ENCODE results near the gene DNAJB1. TPM values are rescaled to one million over a fixed set of nuclear protein-coding genes. Genes with fewer than 3 reads are reported as not detected.

The DNAJB1 gene
- total and polyA plus RNA-seq, 2 of the 13 experiments (the other 11 are each of a cell fraction or from before 2014, with no cell fraction given): 87.5 to 97.3 TPM

DNA sequence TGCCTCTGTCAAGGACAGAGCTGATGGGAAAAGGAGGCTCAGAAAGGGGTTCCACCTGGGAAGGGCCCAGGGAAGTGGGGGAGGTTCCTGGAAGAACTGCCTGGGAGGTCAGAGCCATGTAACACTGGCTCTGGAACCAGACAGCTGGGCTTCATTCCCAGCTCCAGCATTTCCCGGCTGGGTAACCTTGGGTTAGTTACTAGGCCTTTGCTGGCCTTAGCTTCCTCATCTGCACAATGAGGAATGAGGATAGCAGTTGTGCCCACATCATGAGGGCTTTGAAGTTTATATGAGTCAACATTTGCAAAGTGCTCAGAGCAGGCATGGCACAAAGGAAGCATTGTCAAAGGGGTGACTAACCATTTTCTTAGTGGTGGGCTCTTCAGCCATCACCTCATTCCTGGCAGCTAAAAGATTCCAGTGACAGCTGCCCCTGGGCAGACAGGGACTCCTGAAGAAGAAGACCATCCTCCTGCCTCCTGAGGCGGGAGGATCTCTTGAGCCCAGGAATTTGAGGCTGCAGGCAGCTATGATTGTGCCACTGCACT, 1.7 kb upstream of the DNAJB1 start (continued):
- TF ChIP-seq PLRG1 (conservative IDR thresholded peaks at IDR 0.05): no peak
- TF ChIP-seq ZSCAN25 (CRISPR knock-in tag; IDR thresholded peaks at IDR 0.05): no peak
- TF ChIP-seq HCFC1 (IDR thresholded peaks at IDR 0.05; ENCODE audit: low read depth, low read length): no peak
- TF ChIP-seq HOXA9 (CRISPR knock-in tag; IDR thresholded peaks at IDR 0.05; ENCODE audit: borderline replicate concordance): no peak
- TF ChIP-seq NBN (conservative IDR thresholded peaks at IDR 0.05): no peak
- no peak for TF ChIP-seq ZNF549 (CRISPR knock-in tag; IDR thresholded peaks at IDR 0.05)
- TF ChIP-seq, protein P1, sequence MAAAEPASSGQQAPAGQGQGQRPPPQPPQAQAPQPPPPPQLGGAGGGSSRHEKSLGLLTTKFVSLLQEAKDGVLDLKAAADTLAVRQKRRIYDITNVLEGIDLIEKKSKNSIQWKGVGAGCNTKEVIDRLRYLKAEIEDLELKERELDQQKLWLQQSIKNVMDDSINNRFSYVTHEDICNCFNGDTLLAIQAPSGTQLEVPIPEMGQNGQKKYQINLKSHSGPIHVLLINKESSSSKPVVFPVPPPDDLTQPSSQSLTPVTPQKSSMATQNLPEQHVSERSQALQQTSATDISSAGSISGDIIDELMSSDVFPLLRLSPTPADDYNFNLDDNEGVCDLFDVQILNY (CRISPR knock-in tag; conservative IDR thresholded peaks at IDR 0.05): no peak
- no peak for TF ChIP-seq ZNF552 (CRISPR knock-in tag; IDR thresholded peaks at IDR 0.05; ENCODE audit: borderline replicate concordance)
- TF ChIP-seq, protein P2, sequence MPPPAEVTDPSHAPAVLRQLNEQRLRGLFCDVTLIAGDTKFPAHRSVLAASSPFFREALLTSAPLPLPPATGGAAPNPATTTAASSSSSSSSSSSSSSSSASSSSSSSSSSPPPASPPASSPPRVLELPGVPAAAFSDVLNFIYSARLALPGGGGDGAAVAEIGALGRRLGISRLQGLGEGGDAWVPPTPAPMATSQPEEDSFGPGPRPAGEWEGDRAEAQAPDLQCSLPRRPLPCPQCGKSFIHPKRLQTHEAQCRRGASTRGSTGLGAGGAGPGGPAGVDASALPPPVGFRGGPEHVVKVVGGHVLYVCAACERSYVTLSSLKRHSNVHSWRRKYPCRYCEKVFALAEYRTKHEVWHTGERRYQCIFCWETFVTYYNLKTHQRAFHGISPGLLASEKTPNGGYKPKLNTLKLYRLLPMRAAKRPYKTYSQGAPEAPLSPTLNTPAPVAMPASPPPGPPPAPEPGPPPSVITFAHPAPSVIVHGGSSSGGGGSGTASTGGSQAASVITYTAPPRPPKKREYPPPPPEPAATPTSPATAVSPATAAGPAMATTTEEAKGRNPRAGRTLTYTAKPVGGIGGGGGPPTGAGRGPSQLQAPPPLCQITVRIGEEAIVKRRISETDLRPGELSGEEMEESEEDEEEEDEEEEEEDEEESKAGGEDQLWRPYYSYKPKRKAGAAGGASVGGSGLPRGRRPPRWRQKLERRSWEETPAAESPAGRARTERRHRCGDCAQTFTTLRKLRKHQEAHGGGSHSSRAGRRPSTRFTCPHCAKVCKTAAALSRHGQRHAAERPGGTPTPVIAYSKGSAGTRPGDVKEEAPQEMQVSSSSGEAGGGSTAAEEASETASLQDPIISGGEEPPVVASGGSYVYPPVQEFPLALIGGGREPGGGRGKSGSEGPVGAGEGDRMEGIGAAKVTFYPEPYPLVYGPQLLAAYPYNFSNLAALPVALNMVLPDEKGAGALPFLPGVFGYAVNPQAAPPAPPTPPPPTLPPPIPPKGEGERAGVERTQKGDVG (CRISPR knock-in tag; IDR thresholded peaks at IDR 0.05; ENCODE audit: borderline replicate concordance): no peak; the same call in 1 of the 2 replicates
- no peak for TF ChIP-seq ZNF83 (CRISPR knock-in tag; IDR thresholded peaks at IDR 0.05; ENCODE audit: borderline replicate concordance)
- TF ChIP-seq ZNF775 (CRISPR knock-in tag; IDR thresholded peaks at IDR 0.05; ENCODE audit: borderline replicate concordance): no peak
- no peak for TF ChIP-seq MED8 (CRISPR knock-in tag; IDR thresholded peaks at IDR 0.05; ENCODE audit: insufficient replicate concordance)
- peak; percentile 71; the same call in 1 of the 2 replicates for TF ChIP-seq TAF1 (CRISPR knock-in tag; IDR thresholded peaks at IDR 0.05)
- TF ChIP-seq ZNF329 (CRISPR knock-in tag; IDR thresholded peaks at IDR 0.05; ENCODE audit: low read depth): no peak
- no peak for TF ChIP-seq PCBP1 (IDR thresholded peaks at IDR 0.05; ENCODE audit: borderline replicate concordance, low read depth, low read length)
- peak; percentile 67 for TF ChIP-seq CEBPG (CRISPR knock-in tag; IDR thresholded peaks at IDR 0.05)
- TF ChIP-seq, protein P3, sequence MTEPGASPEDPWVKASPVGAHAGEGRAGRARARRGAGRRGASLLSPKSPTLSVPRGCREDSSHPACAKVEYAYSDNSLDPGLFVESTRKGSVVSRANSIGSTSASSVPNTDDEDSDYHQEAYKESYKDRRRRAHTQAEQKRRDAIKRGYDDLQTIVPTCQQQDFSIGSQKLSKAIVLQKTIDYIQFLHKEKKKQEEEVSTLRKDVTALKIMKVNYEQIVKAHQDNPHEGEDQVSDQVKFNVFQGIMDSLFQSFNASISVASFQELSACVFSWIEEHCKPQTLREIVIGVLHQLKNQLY (CRISPR knock-in tag; IDR thresholded peaks at IDR 0.05): peak; percentile 69
- TF ChIP-seq ELF1 (CRISPR knock-in tag; IDR thresholded peaks at IDR 0.05): peak; percentile 73
- TF ChIP-seq ZNF746 (CRISPR knock-in tag; IDR thresholded peaks at IDR 0.05): no peak
- peak; percentile 83; the same call in 1 of the 2 replicates for TF ChIP-seq KDM4B (CRISPR knock-in tag; IDR thresholded peaks at IDR 0.05)
- TF ChIP-seq TBX3 (IDR thresholded peaks at IDR 0.05; ENCODE audit: borderline replicate concordance): peak; percentile 25; the same call in 1 of the 2 replicates
- TF ChIP-seq KLF16 (CRISPR knock-in tag; IDR thresholded peaks at IDR 0.05): peak in 1 of 2 experiments; percentile 85; a peak in 2 of 4 replicates
- TF ChIP-seq ZBTB42 (CRISPR knock-in tag; IDR thresholded peaks at IDR 0.05): no peak
- TF ChIP-seq, protein P4, sequence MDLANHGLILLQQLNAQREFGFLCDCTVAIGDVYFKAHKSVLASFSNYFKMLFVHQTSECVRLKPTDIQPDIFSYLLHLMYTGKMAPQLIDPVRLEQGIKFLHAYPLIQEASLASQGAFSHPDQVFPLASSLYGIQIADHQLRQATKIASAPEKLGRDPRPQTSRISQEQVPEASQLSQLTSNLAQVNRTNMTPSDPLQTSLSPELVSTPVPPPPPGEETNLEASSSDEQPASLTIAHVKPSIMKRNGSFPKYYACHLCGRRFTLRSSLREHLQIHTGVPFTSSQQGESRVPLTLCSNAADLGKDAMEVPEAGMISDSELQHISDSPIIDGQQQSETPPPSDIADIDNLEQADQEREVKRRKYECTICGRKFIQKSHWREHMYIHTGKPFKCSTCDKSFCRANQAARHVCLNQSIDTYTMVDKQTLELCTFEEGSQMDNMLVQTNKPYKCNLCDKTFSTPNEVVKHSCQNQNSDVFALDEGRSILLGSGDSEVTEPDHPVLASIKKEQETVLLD (CRISPR knock-in tag; IDR thresholded peaks at IDR 0.05; ENCODE audit: low read depth): no peak
- TF ChIP-seq, protein P5, sequence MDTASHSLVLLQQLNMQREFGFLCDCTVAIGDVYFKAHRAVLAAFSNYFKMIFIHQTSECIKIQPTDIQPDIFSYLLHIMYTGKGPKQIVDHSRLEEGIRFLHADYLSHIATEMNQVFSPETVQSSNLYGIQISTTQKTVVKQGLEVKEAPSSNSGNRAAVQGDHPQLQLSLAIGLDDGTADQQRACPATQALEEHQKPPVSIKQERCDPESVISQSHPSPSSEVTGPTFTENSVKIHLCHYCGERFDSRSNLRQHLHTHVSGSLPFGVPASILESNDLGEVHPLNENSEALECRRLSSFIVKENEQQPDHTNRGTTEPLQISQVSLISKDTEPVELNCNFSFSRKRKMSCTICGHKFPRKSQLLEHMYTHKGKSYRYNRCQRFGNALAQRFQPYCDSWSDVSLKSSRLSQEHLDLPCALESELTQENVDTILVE (CRISPR knock-in tag; IDR thresholded peaks at IDR 0.05): peak; percentile 69; the same call in 1 of the 2 replicates
